Measurements from ENCODE around the gene COMMD3.
"Not testable (repeated sequence)": the region's sequence is repeated elsewhere in the genome, so short reads cannot be mapped to it uniquely, and the experiment has no call there.

COMMD3 gene

GRCh38 chr10:22338185-22338900 is 22.2 kb downstream of the COMMD3 start:
- in situ Hi-C loops (cut with HindIII; ENCODE audit: low sequenced_read_pairs) = no loop called here

GRCh38 chr10:22338931-22339330 is 22.7 kb downstream of the COMMD3 start:
- in situ Hi-C loops (cut with HindIII; ENCODE audit: low sequenced_read_pairs) = no loop called here

GRCh38 chr10:22339761-22340328 is 23.7 kb downstream of the COMMD3 start:
- in situ Hi-C loops (cut with HindIII; ENCODE audit: low sequenced_read_pairs) = no loop called here

GRCh38 chr10:22340329-22341189 is 24.4 kb downstream of the COMMD3 start:
- in situ Hi-C loops (cut with HindIII; ENCODE audit: low sequenced_read_pairs) = no loop called here

GRCh38 chr10:22341190-22341925 is 25.2 kb downstream of the COMMD3 start:
- in situ Hi-C loops (cut with HindIII; ENCODE audit: low sequenced_read_pairs) = no loop called here

GRCh38 chr10:22341926-22342196 is 25.7 kb downstream of the COMMD3 start:
- in situ Hi-C loops (cut with HindIII; ENCODE audit: low sequenced_read_pairs) = no loop called here

GRCh38 chr10:22342421-22342820 is 26.2 kb downstream of the COMMD3 start:
- in situ Hi-C loops (cut with HindIII; ENCODE audit: low sequenced_read_pairs) = no loop called here

- in situ Hi-C loops (cut with HindIII; ENCODE audit: low sequenced_read_pairs) = no loop called here
Measured at GRCh38 chr10:22343731-22344130, 27.5 kb downstream of the COMMD3 start.

GRCh38 chr10:22344249-22344648 is 28.1 kb downstream of the COMMD3 start:
- in situ Hi-C loops (cut with HindIII; ENCODE audit: low sequenced_read_pairs) = no loop called here

GRCh38 chr10:22344781-22345300 is 28.7 kb downstream of the COMMD3 start:
- in situ Hi-C loops (cut with HindIII; ENCODE audit: low sequenced_read_pairs) = no loop called here

GRCh38 chr10:22345301-22346095 is 29.3 kb downstream of the COMMD3 start, which contains the start of gene SPAG6:
Gene SPAG6 (plus strand): TSS chr10:22345496. CDS start chr10:22345612, 116 bp downstream.
- in situ Hi-C loops (cut with HindIII; ENCODE audit: low sequenced_read_pairs) = no loop called here

- in situ Hi-C loops (cut with HindIII; ENCODE audit: low sequenced_read_pairs) = no loop called here
Measured at GRCh38 chr10:22346096-22346661, 30.0 kb downstream of the COMMD3 start.

- in situ Hi-C loops (cut with HindIII; ENCODE audit: low sequenced_read_pairs) = no loop called here
Measured at GRCh38 chr10:22349755-22350154, 33.6 kb downstream of the COMMD3 start.

- in situ Hi-C loops (cut with HindIII; ENCODE audit: low sequenced_read_pairs) = no loop called here
Measured at GRCh38 chr10:22351131-22351703, 35.0 kb downstream of the COMMD3 start.

- in situ Hi-C loops (cut with HindIII; ENCODE audit: low sequenced_read_pairs) = no loop called here
Measured at GRCh38 chr10:22356324-22356873, 40.2 kb downstream of the COMMD3 start.

- in situ Hi-C loops (cut with HindIII; ENCODE audit: low sequenced_read_pairs) = not testable (repeated sequence)
Measured at GRCh38 chr10:22357770-22358169, 41.6 kb downstream of the COMMD3 start.

- in situ Hi-C loops (cut with HindIII; ENCODE audit: low sequenced_read_pairs) = no loop called here
Measured at GRCh38 chr10:22363305-22363704, 47.1 kb downstream of the COMMD3 start.

- in situ Hi-C loops (cut with HindIII; ENCODE audit: low sequenced_read_pairs) = no loop called here
Measured at GRCh38 chr10:22364407-22365140, 48.4 kb downstream of the COMMD3 start.

- in situ Hi-C loops (cut with HindIII; ENCODE audit: low sequenced_read_pairs) = no loop called here
Measured at GRCh38 chr10:22365233-22365632, 49.0 kb downstream of the COMMD3 start.
